Measurements from ENCODE around the gene ECEL1. TPM values are rescaled to one million over a fixed set of nuclear protein-coding genes. Genes with fewer than 3 reads are reported as not detected.

Gene ECEL1, protein sequence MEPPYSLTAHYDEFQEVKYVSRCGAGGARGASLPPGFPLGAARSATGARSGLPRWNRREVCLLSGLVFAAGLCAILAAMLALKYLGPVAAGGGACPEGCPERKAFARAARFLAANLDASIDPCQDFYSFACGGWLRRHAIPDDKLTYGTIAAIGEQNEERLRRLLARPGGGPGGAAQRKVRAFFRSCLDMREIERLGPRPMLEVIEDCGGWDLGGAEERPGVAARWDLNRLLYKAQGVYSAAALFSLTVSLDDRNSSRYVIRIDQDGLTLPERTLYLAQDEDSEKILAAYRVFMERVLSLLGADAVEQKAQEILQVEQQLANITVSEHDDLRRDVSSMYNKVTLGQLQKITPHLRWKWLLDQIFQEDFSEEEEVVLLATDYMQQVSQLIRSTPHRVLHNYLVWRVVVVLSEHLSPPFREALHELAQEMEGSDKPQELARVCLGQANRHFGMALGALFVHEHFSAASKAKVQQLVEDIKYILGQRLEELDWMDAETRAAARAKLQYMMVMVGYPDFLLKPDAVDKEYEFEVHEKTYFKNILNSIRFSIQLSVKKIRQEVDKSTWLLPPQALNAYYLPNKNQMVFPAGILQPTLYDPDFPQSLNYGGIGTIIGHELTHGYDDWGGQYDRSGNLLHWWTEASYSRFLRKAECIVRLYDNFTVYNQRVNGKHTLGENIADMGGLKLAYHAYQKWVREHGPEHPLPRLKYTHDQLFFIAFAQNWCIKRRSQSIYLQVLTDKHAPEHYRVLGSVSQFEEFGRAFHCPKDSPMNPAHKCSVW
- total RNA-seq: 27.0 TPM

DNA sequence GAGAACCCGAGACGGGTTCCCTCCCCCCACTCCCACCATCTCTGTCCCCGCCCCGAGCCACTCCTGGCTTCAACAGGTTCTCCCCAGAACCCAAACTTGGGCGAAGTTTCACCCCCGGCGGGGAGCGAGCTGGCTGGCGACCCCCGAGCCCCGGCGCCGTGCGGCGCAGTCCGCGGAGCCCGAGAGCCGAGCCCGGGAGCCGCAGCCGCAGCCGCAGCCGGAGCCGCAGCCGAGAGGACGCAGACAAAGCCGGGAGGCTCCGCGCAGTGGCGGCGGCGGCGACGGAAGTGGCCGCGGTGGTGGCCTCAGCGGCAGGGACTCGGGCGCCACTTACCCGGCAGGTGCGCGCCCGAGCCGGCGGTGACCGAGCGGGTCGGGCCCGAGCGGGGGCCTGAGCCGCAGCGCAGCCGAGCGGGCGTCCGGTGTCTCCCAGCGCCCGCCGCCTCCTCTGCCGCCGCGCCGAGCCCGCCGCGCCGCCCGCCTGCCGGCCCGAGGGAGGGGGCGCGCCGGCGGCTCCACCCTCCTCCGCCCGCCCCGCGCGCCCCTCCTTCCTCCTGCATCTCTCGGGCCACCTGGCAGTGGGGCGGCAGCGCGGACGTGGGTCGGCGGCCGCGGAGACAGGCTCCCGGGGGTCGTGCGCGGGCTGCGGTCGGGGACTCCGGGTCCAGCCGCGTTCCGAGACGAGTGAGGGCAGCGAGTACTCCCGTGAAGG is at the start of gene ECEL1:
ECEL1 (minus strand) TSS at position 450 of the 712 bp plus-strand sequence. CDS start 1,181 bp downstream, outside the sequence.

GRCh38 chr2:232525791-232526371 is 38.2 kb upstream of the ECEL1 start, which contains the start of gene CHRND:
Gene CHRND, plus strand, starts transcription at chr2:232526160. Its CDS starts 56 bp downstream, at chr2:232526216.

DNA sequence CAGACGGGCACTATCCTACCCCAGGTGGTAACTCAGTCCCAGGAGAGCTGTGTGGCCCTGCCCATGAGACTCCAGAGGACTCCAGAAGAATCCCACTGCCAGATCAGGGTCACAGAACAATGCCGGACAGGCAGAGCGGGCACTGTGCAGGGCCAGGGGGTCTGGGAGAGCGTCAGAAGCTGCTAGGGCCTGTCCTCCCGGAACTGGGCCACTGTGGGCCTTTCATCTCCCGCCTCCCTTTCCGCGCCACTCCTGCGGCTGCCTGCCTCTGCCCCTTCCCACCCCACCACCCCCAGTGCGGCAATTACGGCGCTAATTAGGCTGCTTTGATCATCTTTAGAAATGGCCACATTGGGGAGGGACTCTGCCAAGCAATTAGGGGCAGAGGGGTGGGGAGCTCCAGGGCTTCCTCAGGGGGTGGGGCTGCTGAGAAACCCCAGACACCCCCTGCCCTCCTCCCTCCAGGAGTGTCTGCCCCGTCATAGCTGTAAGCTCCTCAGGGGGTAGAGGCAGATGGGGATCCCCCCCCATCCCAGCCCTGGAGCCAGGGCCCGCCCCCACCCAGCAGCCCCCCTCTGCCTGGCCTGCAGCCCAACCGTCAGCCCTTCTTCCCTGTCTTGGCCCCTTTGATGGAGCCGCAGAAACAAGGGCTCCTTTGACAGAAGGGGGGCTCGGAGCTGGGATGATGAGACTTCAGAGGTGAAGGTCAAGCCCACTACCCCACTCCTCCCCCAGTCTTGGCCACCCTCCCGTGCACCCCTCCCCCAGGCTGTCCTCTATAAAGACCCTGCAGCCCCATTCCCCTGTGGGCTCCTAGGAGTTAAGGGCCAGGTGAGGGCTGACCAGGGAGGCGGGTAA is 32.2 kb upstream of the ECEL1 start, which contains the start of gene PRSS56:
PRSS56 (plus strand) TSS at position 808 of the 858 bp plus-strand sequence. CDS start 211 bp downstream, outside the sequence.

GRCh38 chr2:232455426-232456255 is 32.0 kb downstream of the ECEL1 start, which contains the start of gene ALPI:
Gene ALPI, plus strand, starts transcription at chr2:232456153. Its CDS starts 47 bp downstream, at chr2:232456200.

Other genes starting within 250 kb of the ECEL1 start
- not detected for gene ALPP, start 109.1 kb downstream of the ECEL1 start, total RNA-seq
- gene ALPG, start 81.0 kb downstream of the ECEL1 start, total RNA-seq: not detected
- gene ALPI, start 31.7 kb downstream of the ECEL1 start, total RNA-seq: not detected
- 1.6 TPM for gene PRSS56, start 32.6 kb upstream of the ECEL1 start, total RNA-seq
- gene CHRND, start 38.3 kb upstream of the ECEL1 start, total RNA-seq: 0.23 TPM
- not detected for gene CHRNG, start 51.9 kb upstream of the ECEL1 start, total RNA-seq
- gene TIGD1, start 62.7 kb upstream of the ECEL1 start, total RNA-seq: 12.7 TPM
- 49.6 TPM for gene EIF4E2, start 62.9 kb upstream of the ECEL1 start, total RNA-seq
- 3.7 TPM for gene EFHD1, start 145.8 kb upstream of the ECEL1 start, total RNA-seq
- 109 TPM for gene GIGYF2, start 209.5 kb upstream of the ECEL1 start, total RNA-seq